ENCODE results near the gene DNAJC3. TPM values are rescaled to one million over a fixed set of nuclear protein-coding genes. Genes with fewer than 3 reads are reported as not detected.

Gene DNAJC3
- total and polyA plus RNA-seq, 2 of the 8 experiments (the other 6 are each of a cell fraction or from before 2014, with no cell fraction given) = 4.3 to 24.1 TPM

GRCh38 chr13:95641291-95642027 lies 35.5 kb upstream of the DNAJC3 start (continued):
- TF ChIP-seq CHD7 (IDR thresholded peaks at IDR 0.05; ENCODE audit: insufficient replicate concordance, low read length) (no peak), KDM5A (IDR thresholded peaks at IDR 0.05; ENCODE audit: low read length) (no peak), POLR2A (IDR thresholded peaks at IDR 0.05; ENCODE audit: control extremely low read depth in 1 of 2, low read depth in 2 of 2, low read length in 2 of 2) (peak in 1 of 2 experiments; percentile 29; a peak in 1 of 3 replicates), FOSL1 (IDR thresholded peaks at IDR 0.05; ENCODE audit: insufficient read depth, low read depth, low read length) (no peak), POU5F1 (IDR thresholded peaks at IDR 0.05; ENCODE audit: low read depth, low read length) (no peak), TBP (IDR thresholded peaks at IDR 0.05; ENCODE audit: low read depth, low read length) (0 out of 2 replicates have a peak, but pooled peaks have one; percentile 7), BACH1 (IDR thresholded peaks at IDR 0.05; ENCODE audit: low read length) (no peak)
- TF ChIP-seq, protein P1, sequence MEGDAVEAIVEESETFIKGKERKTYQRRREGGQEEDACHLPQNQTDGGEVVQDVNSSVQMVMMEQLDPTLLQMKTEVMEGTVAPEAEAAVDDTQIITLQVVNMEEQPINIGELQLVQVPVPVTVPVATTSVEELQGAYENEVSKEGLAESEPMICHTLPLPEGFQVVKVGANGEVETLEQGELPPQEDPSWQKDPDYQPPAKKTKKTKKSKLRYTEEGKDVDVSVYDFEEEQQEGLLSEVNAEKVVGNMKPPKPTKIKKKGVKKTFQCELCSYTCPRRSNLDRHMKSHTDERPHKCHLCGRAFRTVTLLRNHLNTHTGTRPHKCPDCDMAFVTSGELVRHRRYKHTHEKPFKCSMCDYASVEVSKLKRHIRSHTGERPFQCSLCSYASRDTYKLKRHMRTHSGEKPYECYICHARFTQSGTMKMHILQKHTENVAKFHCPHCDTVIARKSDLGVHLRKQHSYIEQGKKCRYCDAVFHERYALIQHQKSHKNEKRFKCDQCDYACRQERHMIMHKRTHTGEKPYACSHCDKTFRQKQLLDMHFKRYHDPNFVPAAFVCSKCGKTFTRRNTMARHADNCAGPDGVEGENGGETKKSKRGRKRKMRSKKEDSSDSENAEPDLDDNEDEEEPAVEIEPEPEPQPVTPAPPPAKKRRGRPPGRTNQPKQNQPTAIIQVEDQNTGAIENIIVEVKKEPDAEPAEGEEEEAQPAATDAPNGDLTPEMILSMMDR (IDR thresholded peaks at IDR 0.05; ENCODE audit: control extremely low read depth in 1 of 3, insufficient read depth in 1 of 3, low read depth in 1 of 3, low read length in 3 of 3) = no peak
